Stromal cell of bone marrow (primary cell): ENCODE data around the gene TBC1D22A.

ENCODE experiments used
- DNase-seq: peaks from one replicate; pipeline ENCODE4 v3.0.0-alpha.2; 2012; ENCODE audit warnings: low read depth

The TBC1D22A gene

GRCh38 chr22:47201996-47202818, 439.8 kb downstream of the TBC1D22A start:
- no peak for DNase-seq

- no peak for DNase-seq
Observed at GRCh38 chr22:47202819-47203553, 440.5 kb downstream of the TBC1D22A start.

- no peak for DNase-seq
Observed at GRCh38 chr22:47203554-47203991, 441.1 kb downstream of the TBC1D22A start.

GRCh38 chr22:47204002-47204979, 441.8 kb downstream of the TBC1D22A start:
- no peak for DNase-seq

- no peak for DNase-seq
Observed at GRCh38 chr22:47205081-47205491, 442.6 kb downstream of the TBC1D22A start.

GRCh38 chr22:47205554-47205953, 443.1 kb downstream of the TBC1D22A start:
- DNase-seq: no peak

GRCh38 chr22:47206164-47206563, 443.7 kb downstream of the TBC1D22A start:
- no peak for DNase-seq

GRCh38 chr22:47206666-47207218, 444.3 kb downstream of the TBC1D22A start:
- DNase-seq: no peak

GRCh38 chr22:47207387-47207786, 444.9 kb downstream of the TBC1D22A start:
- DNase-seq: no peak

GRCh38 chr22:47207846-47208554, 445.6 kb downstream of the TBC1D22A start:
- no peak for DNase-seq

GRCh38 chr22:47208630-47209029, 446.2 kb downstream of the TBC1D22A start:
- DNase-seq: no peak

GRCh38 chr22:47209040-47209514, 446.6 kb downstream of the TBC1D22A start:
- no peak for DNase-seq

GRCh38 chr22:47209547-47210023, 447.1 kb downstream of the TBC1D22A start:
- no peak for DNase-seq

GRCh38 chr22:47210112-47210657, 447.7 kb downstream of the TBC1D22A start:
- no peak for DNase-seq

GRCh38 chr22:47210686-47211085, 448.2 kb downstream of the TBC1D22A start:
- no peak for DNase-seq

- no peak for DNase-seq
Observed at GRCh38 chr22:47213571-47214230, 451.3 kb downstream of the TBC1D22A start.

GRCh38 chr22:47215851-47216250, 453.4 kb downstream of the TBC1D22A start:
- no peak for DNase-seq

GRCh38 chr22:47218671-47219070, 456.2 kb downstream of the TBC1D22A start:
- no peak for DNase-seq

- DNase-seq: no peak
Observed at GRCh38 chr22:47219789-47220188, 457.3 kb downstream of the TBC1D22A start.

GRCh38 chr22:47220752-47221151, 458.3 kb downstream of the TBC1D22A start:
- no peak for DNase-seq
